ENCODE data around the gene ZC3H12D. TPM values are rescaled to one million over a fixed set of nuclear protein-coding genes. Genes with fewer than 3 reads are reported as not detected.

Gene ZC3H12D
- total RNA-seq, 2 donors from 2014 or later = 0.47 to 1.6 TPM

- intact Hi-C loops (cut with DNase I) = loop anchor here (1.0 to 5.0 kb wide), 3 partner anchors 350 to 405 kb away; no protein-coding TSS in a partner anchor
- DNase-seq = peak; percentile 89
- peak; percentile 93 to 94 for ATAC-seq
These were observed 52.7 kb downstream of the ZC3H12D start for GRCh38 chr6:149431905-149432775.

GRCh38 chr6:149429427-149430360, 55.1 kb downstream of the ZC3H12D start:
- intact Hi-C loops (cut with DNase I) = loop anchor here in 1 of 2 donors (5.0 kb wide), 2 partner anchors 342 to 402 kb away; no protein-coding TSS in a partner anchor
- no peak for DNase-seq
- no peak for ATAC-seq

GRCh38 chr6:149428606-149429005, 56.2 kb downstream of the ZC3H12D start:
- intact Hi-C loops (cut with DNase I) = loop anchor here in 1 of 2 donors (5.0 kb wide), 1 partner anchor 341 kb away; no protein-coding TSS in a partner anchor
- no peak for DNase-seq
- no peak for ATAC-seq

GRCh38 chr6:149425754-149426153, 59.1 kb downstream of the ZC3H12D start:
- ATAC-seq (no peak), DNase-seq (no peak)
- intact Hi-C loops (cut with DNase I) = loop anchor here in 1 of 2 donors (5.0 kb wide), 1 partner anchor 338 kb away; no protein-coding TSS in a partner anchor

GRCh38 chr6:149425224-149425623, 59.6 kb downstream of the ZC3H12D start:
- intact Hi-C loops (cut with DNase I) = loop anchor here in 1 of 2 donors (5.0 kb wide), 1 partner anchor 338 kb away; no protein-coding TSS in a partner anchor
- ATAC-seq = no peak
- DNase-seq = no peak

- DNase-seq (no peak), ATAC-seq (no peak)
- intact Hi-C loops (cut with DNase I) = no loop called here
These were observed 60.8 kb downstream of the ZC3H12D start for GRCh38 chr6:149423964-149424440.

- intact Hi-C loops (cut with DNase I) = no loop called here
- no peak for DNase-seq
- no peak for ATAC-seq
These were observed 62.2 kb downstream of the ZC3H12D start for GRCh38 chr6:149422581-149422980.

- DNase-seq = no peak
- intact Hi-C loops (cut with DNase I) = no loop called here
- ATAC-seq = no peak
These were observed 63.7 kb downstream of the ZC3H12D start for GRCh38 chr6:149421132-149421531.

- DNase-seq = no peak
- intact Hi-C loops (cut with DNase I) = no loop called here
- no peak for ATAC-seq
These were observed 65.0 kb downstream of the ZC3H12D start for GRCh38 chr6:149419696-149420404.

- DNase-seq = no peak
- intact Hi-C loops (cut with DNase I) = no loop called here
- ATAC-seq = no peak
These were observed 70.0 kb downstream of the ZC3H12D start for GRCh38 chr6:149414821-149415220.

- ATAC-seq (no peak), DNase-seq (no peak)
- intact Hi-C loops (cut with DNase I) = no loop called here
These were observed 70.8 kb downstream of the ZC3H12D start for GRCh38 chr6:149414009-149414408.

- ATAC-seq = peak; percentile 26 to 57
- intact Hi-C loops (cut with DNase I) = no loop called here
- DNase-seq = no peak
These were observed 74.3 kb downstream of the ZC3H12D start for GRCh38 chr6:149410557-149410956.

- no peak for DNase-seq
- intact Hi-C loops (cut with DNase I) = loop anchor here in 1 of 2 donors (5.0 kb wide), 1 partner anchor 92 kb away; the partner anchor contains the start of gene TAB2
- peak; percentile 18 to 50 for ATAC-seq
These were observed 75.2 kb downstream of the ZC3H12D start for GRCh38 chr6:149409617-149410016.

- intact Hi-C loops (cut with DNase I) = loop anchor here in 1 of 2 donors (5.0 kb wide), 1 partner anchor 89 kb away; the partner anchor contains the start of gene TAB2
- DNase-seq (no peak), ATAC-seq (no peak)
These were observed 78.7 kb downstream of the ZC3H12D start for GRCh38 chr6:149405823-149406765.

- ATAC-seq = no peak
- DNase-seq = no peak
- intact Hi-C loops (cut with DNase I) = no loop called here
These were observed 81.3 kb downstream of the ZC3H12D start for GRCh38 chr6:149403534-149403933.

GRCh38 chr6:149400050-149400449, 84.8 kb downstream of the ZC3H12D start, which contains the start of gene SUMO4:
Gene SUMO4 (plus strand): TSS chr6:149400262. CDS start chr6:149400392, 130 bp downstream.
- ATAC-seq (no peak), DNase-seq (no peak)
- intact Hi-C loops (cut with DNase I) = no loop called here

- ATAC-seq (no peak), DNase-seq (no peak)
- intact Hi-C loops (cut with DNase I) = no loop called here
These were observed 87.4 kb downstream of the ZC3H12D start for GRCh38 chr6:149397384-149397783.
